ENCODE data around the gene PIGN. TPM values are rescaled to one million over a fixed set of nuclear protein-coding genes. Genes with fewer than 3 reads are reported as not detected.

PIGN gene
- total and polyA plus RNA-seq, 2 donors from 2014 or later, result 4.5 to 30.5 TPM

DNA sequence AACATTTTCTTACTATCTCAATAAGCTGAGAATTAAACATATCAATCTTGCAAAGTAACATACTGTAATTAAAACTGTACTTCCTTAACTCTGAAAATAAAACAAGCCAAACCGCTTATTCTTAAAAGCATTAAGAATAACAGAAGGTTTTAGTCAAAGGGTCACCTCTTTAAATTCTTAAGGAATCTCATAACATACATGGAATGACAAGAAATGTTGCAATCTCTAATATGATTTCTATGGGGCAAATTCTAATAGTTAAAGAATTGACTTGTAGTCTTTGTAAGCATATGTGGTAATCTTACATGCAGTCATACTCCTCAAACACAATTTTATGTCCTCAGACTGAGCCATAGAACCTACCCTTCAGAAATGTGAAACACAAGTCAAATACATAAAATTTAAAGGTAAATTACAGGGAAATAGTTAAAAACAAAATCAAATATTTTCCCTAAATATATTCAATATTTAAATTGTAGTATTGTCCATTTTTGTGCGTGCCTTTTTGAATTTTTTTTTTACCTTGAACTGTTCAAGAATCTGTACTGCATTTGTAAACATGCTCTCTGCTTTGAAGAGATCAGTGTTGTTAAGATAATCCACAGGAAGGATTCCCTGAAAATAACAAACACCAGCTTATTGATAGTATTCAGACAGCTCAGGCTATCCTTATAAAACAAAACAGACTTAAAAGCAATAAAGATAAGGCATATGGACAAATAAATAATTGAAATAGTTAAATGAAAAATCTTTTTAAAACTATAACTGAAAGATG is 48.2 kb downstream of the PIGN start:
- Histone ChIP-seq H3K9ac (ENCODE audit: low read length in 3 of 3) (no peak overlapping the region), H3K36me3 (ENCODE audit: control insufficient read depth in 2 of 3, insufficient read depth in 3 of 3, low read length in 3 of 3) (peaks cover 0 to 9% (median 0%) of the 10 kb centered on the region in 3 donors), H3K27ac (ENCODE audit: low read depth in 2 of 2, low read length in 2 of 2) (no peak overlapping the region), H3K4me1 (ENCODE audit: control insufficient read depth in 2 of 3, insufficient read depth in 2 of 3, low read depth in 1 of 3, low read length in 3 of 3) (no peaks in the 10 kb centered on the region), H3K27me3 (ENCODE audit: control insufficient read depth, insufficient read depth, low read length) (no peaks in the 10 kb centered on the region), H3K9me3 (ENCODE audit: control insufficient read depth in 2 of 3, insufficient read depth in 1 of 3, low read length in 3 of 3) (no peaks in the 10 kb centered on the region), H3K4me3 (ENCODE audit: low read length in 3 of 3) (no peak overlapping the region)
- TF ChIP-seq CTCF (IDR thresholded peaks at IDR 0.05; ENCODE audit: borderline replicate concordance, extremely low read depth, insufficient read depth), result no peak
- FAIRE-seq (no peak), DNase-seq (no peak)
- intact Hi-C loops (cut with DNase I), result no loop called here

DNA sequence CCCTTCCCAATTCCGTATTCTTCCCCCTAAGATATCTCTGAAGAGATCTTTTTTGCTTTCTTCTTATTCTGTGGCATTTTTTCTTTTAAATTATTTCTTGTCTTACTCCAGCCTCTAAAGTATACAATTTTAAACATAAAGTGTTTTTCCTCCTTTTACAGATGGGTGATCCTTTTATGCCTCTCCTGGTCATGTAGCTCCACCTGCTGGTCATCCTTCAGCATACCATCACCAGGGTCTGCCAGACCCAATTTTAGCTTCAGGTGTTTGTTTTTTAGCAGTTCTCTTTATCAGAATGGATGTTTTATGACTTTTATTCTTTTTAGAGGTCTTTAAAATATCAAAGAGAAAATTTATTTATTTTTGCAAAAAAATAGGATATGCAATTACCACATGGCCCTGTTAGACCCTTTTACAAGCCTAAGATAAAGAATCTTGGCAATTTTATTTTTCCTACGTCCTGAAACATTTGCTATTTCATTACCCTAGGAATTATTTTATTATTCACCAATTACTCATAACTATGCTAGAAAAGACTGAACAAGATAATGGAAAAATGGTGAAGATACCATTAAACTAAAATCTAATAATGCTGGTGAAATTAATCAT is 55.5 kb downstream of the PIGN start:
- H3K36me3 ChIP-seq (ENCODE audit: control insufficient read depth in 2 of 3, insufficient read depth in 3 of 3, low read length in 3 of 3), result no peaks in the 10 kb centered on the region
- DNase-seq (peak in 4 of 5 donors; percentile 54 to 87 (median 69)), FAIRE-seq (peak; percentile 96)
- H3K4me3 ChIP-seq (ENCODE audit: low read length in 3 of 3), result no peak overlapping the region
- intact Hi-C loops (cut with DNase I), result no loop called here
- TF ChIP-seq CTCF (IDR thresholded peaks at IDR 0.05; ENCODE audit: borderline replicate concordance, extremely low read depth, insufficient read depth), result peak; percentile 96
- H3K27ac ChIP-seq (ENCODE audit: low read depth in 2 of 2, low read length in 2 of 2), result no peak overlapping the region
- H3K4me1 ChIP-seq (ENCODE audit: control insufficient read depth in 2 of 3, insufficient read depth in 2 of 3, low read depth in 1 of 3, low read length in 3 of 3), result no peaks in the 10 kb centered on the region
- H3K27me3 ChIP-seq (ENCODE audit: control insufficient read depth, insufficient read depth, low read length), result no peaks in the 10 kb centered on the region
- no peak overlapping the region for H3K9ac ChIP-seq (ENCODE audit: low read length in 3 of 3)
- H3K9me3 ChIP-seq (ENCODE audit: control insufficient read depth in 2 of 3, insufficient read depth in 1 of 3, low read length in 3 of 3), result no peaks in the 10 kb centered on the region

DNA sequence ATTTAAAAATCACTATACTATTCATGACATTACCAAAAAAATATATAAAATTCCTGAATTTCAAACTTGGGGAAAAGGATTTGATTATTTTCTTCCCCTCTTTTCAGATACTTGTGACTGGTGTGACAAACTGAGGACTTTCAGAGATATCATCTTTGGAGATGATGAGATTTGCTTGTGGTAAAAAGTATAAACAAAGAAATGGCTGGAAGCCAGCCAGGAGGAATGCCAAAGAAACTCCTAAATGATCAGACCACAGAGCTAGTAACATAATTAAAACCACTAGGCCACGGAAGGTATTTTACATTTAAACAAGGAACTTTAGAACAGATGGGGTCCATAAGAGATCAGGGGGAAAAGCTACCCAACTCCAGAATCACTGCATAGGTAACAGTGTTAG is 58.7 kb downstream of the PIGN start:
- Histone ChIP-seq H3K4me1 (ENCODE audit: control insufficient read depth in 2 of 3, insufficient read depth in 2 of 3, low read depth in 1 of 3, low read length in 3 of 3) (no peaks in the 10 kb centered on the region), H3K27ac (ENCODE audit: low read depth in 2 of 2, low read length in 2 of 2) (no peak overlapping the region), H3K9ac (ENCODE audit: low read length in 3 of 3) (no peak overlapping the region), H3K36me3 (ENCODE audit: control insufficient read depth in 2 of 3, insufficient read depth in 3 of 3, low read length in 3 of 3) (no peaks in the 10 kb centered on the region), H3K4me3 (ENCODE audit: low read length in 3 of 3) (no peak overlapping the region), H3K9me3 (ENCODE audit: control insufficient read depth in 2 of 3, insufficient read depth in 1 of 3, low read length in 3 of 3) (no peaks in the 10 kb centered on the region), H3K27me3 (ENCODE audit: control insufficient read depth, insufficient read depth, low read length) (no peaks in the 10 kb centered on the region)
- FAIRE-seq (no peak), DNase-seq (no peak)
- TF ChIP-seq CTCF (IDR thresholded peaks at IDR 0.05; ENCODE audit: borderline replicate concordance, extremely low read depth, insufficient read depth), result no peak
- intact Hi-C loops (cut with DNase I), result no loop called here
